Measurements from ENCODE around the gene MPHOSPH9.
A peak's percentile ranks its signal among the peaks of the same experiment; 100 is the strongest.

- peak; percentile 15; the same call in 1 of the 2 replicates for TF ChIP-seq CTCF (IDR thresholded peaks at IDR 0.05)
- TF ChIP-seq MLX (CRISPR knock-in tag; IDR thresholded peaks at IDR 0.05) = no peak
- TF ChIP-seq CREB1 (CRISPR knock-in tag; IDR thresholded peaks at IDR 0.05) = no peak
- TF ChIP-seq EMX1 (CRISPR knock-in tag; IDR thresholded peaks at IDR 0.05) = no peak
- no peak for TF ChIP-seq HMGXB4 (CRISPR knock-in tag; IDR thresholded peaks at IDR 0.05)
- no peak for TF ChIP-seq SP1 (CRISPR knock-in tag; conservative IDR thresholded peaks at IDR 0.05)
- no peak for TF ChIP-seq MAX (CRISPR knock-in tag; IDR thresholded peaks at IDR 0.05)
- TF ChIP-seq NR3C1 (CRISPR knock-in tag; conservative IDR thresholded peaks at IDR 0.05; ENCODE audit: low read depth) = no peak
- TF ChIP-seq ATF3 (CRISPR knock-in tag; conservative IDR thresholded peaks at IDR 0.05) = no peak
- TF ChIP-seq ELF4 (CRISPR knock-in tag; IDR thresholded peaks at IDR 0.05; ENCODE audit: low read depth) = no peak
- TF ChIP-seq ZNF317 (CRISPR knock-in tag; IDR thresholded peaks at IDR 0.05; ENCODE audit: borderline replicate concordance, low read depth) = no peak
- no peak for TF ChIP-seq TCF7 (CRISPR knock-in tag; IDR thresholded peaks at IDR 0.05; ENCODE audit: low read depth)
Measured at GRCh38 chr12:123238330-123238682, 5.4 kb upstream of the MPHOSPH9 start.
